Measurements from ENCODE around the gene KIAA1671.
A peak's percentile ranks its signal among the peaks of the same experiment; 100 is the strongest.

The KIAA1671 gene

DNA sequence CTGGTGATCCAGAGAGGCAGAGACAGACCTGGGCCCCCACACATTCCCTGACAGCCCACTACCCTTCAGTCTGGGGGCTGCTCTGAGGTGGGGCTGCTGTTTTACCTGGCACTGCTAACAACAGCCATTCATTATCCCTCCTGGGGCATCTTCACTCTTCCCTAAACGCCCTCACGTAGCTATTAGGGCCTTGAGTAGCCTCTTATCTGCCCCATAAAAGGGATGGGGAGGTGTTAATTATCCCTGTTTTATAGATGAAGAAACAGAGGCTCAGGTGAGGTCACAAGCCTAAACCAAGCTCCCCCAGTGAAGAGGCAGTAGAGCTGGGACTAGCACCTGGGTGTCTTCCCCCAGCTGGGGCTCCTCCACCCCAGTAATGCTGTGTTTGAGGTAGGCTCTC lies 79.5 kb downstream of the KIAA1671 start:
- no peak for DNase-seq

- no peak for DNase-seq
These were observed 83.2 kb downstream of the KIAA1671 start for GRCh38 chr22:25035715-25036114.

DNA sequence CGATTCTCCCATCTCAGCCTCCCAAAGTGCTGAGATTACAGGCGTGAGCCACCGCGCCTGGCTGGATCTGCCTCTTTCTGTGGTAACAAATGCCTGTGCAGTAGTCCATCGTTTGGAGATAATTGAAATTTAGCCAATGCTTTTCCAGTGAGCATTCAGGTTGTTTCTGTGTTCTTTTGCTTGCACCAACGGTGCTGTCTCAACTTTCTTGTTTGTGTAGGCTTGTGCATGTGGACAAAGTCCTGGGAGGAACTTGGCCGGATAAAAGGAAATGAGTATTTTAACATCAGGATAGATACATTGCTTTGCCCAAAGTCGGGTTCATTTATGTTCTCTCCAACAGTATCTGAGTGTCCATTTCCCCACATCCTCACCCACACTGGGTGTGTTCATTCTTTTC lies 85.7 kb downstream of the KIAA1671 start:
- DNase-seq: no peak

GRCh38 chr22:25038771-25039170 lies 86.3 kb downstream of the KIAA1671 start:
- DNase-seq: no peak

DNA sequence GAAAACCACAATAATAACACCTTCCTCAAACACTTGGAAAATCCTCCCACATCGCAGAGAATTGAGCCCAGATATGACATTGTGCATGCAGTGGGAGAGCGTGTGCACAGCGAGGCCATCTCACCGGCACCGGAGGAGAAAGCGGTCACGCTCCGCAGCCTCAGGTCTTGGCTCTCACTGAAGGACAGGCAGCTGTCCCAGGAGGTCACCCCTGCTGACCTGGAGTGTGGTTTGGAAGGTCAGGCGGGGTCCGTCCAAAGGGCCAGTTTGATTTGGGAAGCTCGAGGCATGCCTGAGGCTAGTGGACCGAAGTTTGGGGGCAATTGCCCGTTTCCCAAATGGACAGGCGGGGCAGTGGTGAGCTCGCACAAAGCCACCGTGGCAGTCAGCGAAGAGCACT lies 86.7 kb downstream of the KIAA1671 start:
- DNase-seq: no peak

DNA sequence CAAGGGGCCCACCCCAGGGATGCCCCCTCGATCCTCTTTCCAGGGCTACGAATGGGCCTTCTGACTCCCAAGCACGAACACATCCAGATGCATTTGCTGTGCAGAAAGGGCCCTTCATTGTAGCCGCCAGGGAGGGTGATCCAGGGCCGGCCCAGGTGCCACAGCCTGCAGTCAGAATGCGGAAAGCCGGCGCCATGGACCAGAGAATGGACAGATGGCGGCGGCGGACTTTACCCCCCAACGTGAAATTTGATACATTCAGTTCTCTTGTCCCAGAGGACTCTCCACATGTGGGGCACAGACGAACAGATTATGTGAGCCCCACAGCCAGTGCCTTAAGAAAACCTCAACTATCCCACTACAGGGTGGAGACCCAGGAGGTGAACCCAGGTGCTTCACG lies 87.2 kb downstream of the KIAA1671 start:
- no peak for DNase-seq

GRCh38 chr22:25045159-25045558 lies 92.6 kb downstream of the KIAA1671 start:
- DNase-seq: peak in 1 of 56 donors; percentile 14

GRCh38 chr22:25048071-25048470 lies 95.6 kb downstream of the KIAA1671 start:
- no peak for DNase-seq

DNA sequence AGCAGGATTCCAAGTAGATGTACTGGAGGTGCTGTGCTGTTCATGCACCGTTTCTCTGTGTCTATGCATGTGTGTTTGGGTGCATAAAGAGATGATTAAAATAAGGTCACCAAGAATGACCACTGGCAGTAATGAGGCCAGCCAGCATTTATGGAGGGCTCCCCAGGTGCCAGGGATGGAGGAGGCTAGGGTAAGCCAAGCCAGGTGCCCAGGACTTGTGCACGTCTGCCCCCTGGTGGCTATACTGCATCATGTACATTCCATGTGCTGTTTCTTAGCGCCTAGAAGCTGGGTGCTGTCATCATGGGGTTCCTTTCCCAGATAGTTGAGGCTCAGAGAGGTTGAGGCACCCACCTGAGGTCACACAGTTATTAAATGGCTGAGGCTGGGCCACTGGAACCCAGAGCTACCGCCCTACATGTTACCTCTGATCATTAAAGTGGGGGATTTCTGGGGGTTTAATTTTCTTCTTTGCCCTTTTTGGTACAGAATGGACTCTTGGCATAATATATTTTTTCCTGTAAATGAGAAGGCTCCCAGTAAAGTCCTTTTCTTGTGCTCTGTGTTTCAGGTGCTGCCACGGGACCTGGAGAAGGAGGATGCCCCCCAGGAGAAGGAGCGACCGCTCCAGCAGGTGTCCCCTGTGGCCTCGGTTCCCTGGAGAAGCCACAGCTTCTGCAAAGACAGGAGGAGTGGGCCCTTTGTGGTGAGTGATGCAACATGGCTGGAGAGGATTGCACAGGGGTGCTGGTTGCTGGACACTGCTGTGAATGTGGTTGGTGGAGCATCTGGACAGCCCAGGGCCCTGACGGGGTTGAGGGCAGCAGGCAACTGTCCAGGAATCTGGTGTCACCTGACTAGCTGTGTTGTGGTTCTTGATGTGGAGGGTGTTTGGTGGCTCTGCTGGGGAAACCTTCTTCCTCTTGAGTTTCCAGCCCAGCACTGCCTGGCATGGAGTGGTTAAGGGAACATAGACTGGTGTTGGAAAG lies 96.4 kb downstream of the KIAA1671 start:
- peak in 39 of 56 donors; percentile 5 to 80 (median 29) for DNase-seq

GRCh38 chr22:25049770-25050169 lies 97.3 kb downstream of the KIAA1671 start:
- no peak for DNase-seq

- no peak for DNase-seq
These were observed 98.0 kb downstream of the KIAA1671 start for GRCh38 chr22:25050566-25050965.

DNA sequence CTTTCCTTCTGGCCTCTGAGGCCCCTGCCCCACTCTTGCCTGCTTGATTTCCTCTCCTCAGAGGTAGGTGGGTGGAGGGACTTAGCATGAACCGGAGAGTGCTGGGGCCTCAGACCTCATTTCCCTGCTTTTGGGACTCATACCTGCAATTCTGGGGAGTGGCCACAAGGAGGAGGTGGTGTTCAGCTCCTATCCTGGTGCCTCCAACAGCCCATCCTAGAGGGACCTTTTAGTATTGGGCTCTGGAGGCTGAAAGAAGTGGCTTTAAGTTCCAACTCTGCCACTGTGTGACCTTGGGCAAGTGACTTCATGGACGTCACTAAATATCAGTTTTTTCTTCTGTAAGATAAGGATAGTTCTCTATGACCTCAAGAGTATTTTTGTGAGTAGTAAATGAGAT lies 98.6 kb downstream of the KIAA1671 start:
- no peak for DNase-seq

DNA sequence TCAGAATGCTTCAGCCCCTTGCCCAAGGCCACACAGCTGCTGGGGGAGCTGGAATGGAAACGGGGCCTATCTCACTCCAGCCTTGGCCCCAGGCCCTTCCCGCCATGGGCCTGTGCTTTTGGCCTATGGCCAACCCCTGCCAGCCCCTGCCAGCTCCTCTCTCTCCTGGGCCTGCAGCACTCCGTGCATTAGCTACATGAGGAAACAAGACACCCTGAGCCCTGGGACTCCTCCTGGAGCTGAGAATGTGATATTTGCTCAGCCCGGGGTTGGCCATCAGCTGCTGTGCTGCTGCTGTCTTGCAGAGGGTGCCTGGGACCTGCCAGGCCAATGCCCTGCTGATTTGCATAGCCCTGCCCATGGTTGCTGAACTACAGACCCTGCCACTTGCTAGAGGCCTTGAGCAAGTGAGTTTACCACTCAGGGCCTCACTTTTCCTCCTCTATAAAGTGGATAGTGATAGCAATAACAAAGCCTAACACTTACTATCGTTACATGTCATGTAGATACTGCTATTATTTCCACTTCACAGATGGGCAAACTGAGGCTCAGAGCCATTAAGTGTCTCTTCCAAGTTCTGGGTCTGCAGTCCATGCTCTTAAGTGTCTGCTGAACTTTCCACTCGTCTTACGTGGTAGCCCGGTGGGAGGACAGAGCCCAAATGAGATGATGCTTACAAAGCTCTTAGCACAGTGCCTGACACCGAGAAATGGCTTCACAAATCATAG lies 99.6 kb downstream of the KIAA1671 start:
- peak in 6 of 56 donors; percentile 2 to 46 (median 14) for DNase-seq

GRCh38 chr22:25053153-25053805 lies 100.8 kb downstream of the KIAA1671 start:
- DNase-seq: no peak

DNA sequence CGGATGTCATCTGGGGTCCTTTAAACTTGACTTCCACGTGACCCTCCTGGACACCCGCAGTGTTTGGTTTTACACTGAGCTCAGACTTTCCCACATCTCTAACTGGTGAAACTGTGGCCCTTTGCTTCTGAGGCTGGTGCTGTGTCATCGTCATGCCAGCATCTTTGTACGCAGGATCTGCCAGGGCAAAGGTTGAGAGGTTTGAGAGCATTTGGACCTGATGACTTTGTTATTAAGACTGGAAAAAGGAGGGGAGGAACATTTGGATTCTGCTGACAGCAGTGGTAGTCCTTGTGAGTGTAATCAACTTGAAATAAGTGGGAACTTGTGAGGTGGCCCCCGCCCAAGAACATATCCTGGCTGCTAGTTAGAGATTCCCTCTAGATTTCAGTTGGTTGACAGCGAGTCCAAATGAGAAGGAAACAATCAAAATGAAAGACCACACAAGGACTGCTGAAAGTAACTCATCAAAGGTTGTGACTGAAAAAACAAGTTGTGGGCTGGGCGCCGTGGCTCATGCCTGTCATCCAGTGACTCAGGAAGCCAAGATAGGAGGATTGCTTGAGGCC lies 102.5 kb downstream of the KIAA1671 start:
- peak in 21 of 56 donors; percentile 4 to 63 (median 25) for DNase-seq

DNA sequence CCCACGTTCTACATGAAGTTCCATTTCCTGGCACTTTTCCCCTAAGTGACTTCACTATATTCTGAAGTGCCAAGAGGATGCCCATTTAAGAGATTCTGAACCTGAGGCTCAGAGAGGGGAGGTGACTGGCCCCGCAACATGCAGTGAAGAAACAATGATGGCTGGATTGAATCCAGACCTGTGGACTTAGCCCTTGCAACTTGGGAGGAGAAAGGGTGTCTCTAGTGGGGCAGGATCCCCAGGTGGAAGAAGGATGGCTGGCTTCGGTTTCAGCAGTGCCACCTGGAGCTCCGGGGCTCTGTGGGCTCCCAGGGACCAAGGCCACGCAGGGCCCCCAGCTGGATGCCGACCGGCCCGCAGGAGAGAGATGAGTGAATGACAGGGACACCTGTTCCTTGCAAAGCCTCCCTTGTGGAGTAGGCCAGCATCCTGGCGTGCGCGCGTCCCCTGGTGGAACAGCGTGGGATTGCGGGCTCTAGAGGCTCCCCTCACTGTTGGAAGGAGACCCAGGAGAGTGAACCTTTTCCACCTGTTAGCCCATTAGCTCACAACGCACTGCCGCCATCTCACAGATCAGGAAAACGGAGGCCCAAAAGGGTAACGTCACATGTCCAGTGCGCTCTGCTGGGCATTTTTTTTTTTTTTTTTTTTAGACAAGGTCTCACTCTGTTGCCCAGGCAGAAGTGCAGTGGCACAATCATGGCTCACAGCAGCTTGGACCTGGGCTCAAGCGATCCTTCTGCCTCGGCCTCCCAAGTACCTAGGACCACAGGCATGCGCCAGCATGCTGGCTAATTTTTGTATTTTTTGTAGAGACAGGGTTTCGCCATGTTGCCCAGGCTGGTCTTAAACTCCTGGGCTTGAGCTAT lies 104.7 kb downstream of the KIAA1671 start:
- peak in 35 of 56 donors; percentile 1 to 79 (median 30) for DNase-seq

DNA sequence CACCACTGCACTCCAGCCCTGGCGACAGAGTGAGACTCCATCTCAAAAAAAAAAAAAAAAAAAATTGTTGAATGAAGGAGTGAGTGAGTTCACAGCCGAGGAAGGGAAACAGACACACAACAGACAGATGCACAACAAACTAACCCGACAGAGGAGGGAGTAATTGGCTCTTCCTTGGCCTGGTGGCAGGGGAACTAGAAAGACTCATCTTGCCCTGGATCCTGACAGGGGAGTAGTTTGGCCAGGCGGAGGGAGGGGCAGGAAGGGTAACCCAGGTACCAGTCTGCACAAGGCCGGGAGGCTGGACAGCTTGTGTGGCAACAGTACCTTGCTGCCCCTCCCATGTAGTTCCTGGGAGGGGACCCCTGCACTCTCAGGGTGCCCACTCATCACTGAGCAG lies 106.9 kb downstream of the KIAA1671 start:
- DNase-seq: no peak

DNA sequence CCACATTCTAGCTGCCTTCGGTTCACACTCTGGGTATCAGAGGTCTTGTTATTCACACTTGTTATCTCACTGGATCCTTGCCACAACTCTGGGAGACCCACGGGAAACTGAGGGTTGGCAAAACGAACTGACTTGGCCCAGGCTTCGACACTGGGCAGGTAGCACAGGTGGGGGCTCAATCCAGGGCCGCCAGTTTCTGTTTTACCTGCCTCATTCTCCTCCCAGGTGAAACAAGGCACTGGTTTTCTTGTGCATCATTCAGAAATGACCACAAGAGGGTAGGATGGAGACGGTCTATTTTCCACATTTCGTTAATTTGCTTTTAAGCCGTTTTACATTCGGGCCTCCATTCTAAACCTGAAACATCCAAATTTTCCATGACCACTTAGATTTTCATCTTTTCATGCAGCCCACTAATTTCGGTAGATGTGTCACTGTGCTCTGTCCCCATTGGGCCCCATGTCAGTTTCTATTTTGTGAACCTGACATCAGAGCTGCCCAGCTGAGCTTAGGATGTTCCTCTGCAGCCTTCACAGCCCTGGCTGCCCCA lies 108.1 kb downstream of the KIAA1671 start:
- no peak for DNase-seq

- no peak for DNase-seq
These were observed 108.6 kb downstream of the KIAA1671 start for GRCh38 chr22:25061134-25061533.
